ENCODE data around the gene TRPM8.

The TRPM8 gene

GRCh38 chr2:233990261-233990798, 73.2 kb downstream of the TRPM8 start:
- no peak for ATAC-seq
- TF ChIP-seq PPARA (CRISPR knock-in tag; IDR thresholded peaks at IDR 0.05; ENCODE audit: borderline replicate concordance) (no peak), TSHZ2 (CRISPR knock-in tag; IDR thresholded peaks at IDR 0.05) (no peak), ISL1 (CRISPR knock-in tag; IDR thresholded peaks at IDR 0.05) (no peak), GLIS3 (CRISPR knock-in tag; IDR thresholded peaks at IDR 0.05) (no peak), CREB5 (CRISPR knock-in tag; IDR thresholded peaks at IDR 0.05; ENCODE audit: low read depth) (no peak), PATZ1 (CRISPR knock-in tag; IDR thresholded peaks at IDR 0.05; ENCODE audit: borderline replicate concordance) (no peak), CSDC2 (CRISPR knock-in tag; IDR thresholded peaks at IDR 0.05) (no peak), ZFP3 (CRISPR knock-in tag; IDR thresholded peaks at IDR 0.05) (no peak), TOX (CRISPR knock-in tag; IDR thresholded peaks at IDR 0.05; ENCODE audit: borderline replicate concordance) (no peak), ZNF70 (CRISPR knock-in tag; IDR thresholded peaks at IDR 0.05) (no peak), TCF4 (CRISPR knock-in tag; IDR thresholded peaks at IDR 0.05; ENCODE audit: borderline replicate concordance) (no peak), BACH2 (CRISPR knock-in tag; IDR thresholded peaks at IDR 0.05; ENCODE audit: borderline replicate concordance) (no peak), ZNF8 (CRISPR knock-in tag; IDR thresholded peaks at IDR 0.05) (no peak), ESRRG (CRISPR knock-in tag; IDR thresholded peaks at IDR 0.05) (no peak)

- TF ChIP-seq ZNF70 (CRISPR knock-in tag; IDR thresholded peaks at IDR 0.05), result no peak
- TF ChIP-seq BACH2 (CRISPR knock-in tag; IDR thresholded peaks at IDR 0.05; ENCODE audit: borderline replicate concordance), result no peak
- TF ChIP-seq ISL1 (CRISPR knock-in tag; IDR thresholded peaks at IDR 0.05), result no peak
- no peak for TF ChIP-seq CSDC2 (CRISPR knock-in tag; IDR thresholded peaks at IDR 0.05)
- no peak for TF ChIP-seq TSHZ2 (CRISPR knock-in tag; IDR thresholded peaks at IDR 0.05)
- TF ChIP-seq ZNF8 (CRISPR knock-in tag; IDR thresholded peaks at IDR 0.05), result no peak
- TF ChIP-seq RARB (CRISPR knock-in tag; IDR thresholded peaks at IDR 0.05), result no peak
- TF ChIP-seq PATZ1 (CRISPR knock-in tag; IDR thresholded peaks at IDR 0.05; ENCODE audit: borderline replicate concordance), result no peak
- TF ChIP-seq OSR1 (CRISPR knock-in tag; IDR thresholded peaks at IDR 0.05), result no peak
- no peak for TF ChIP-seq ZFP30 (CRISPR knock-in tag; IDR thresholded peaks at IDR 0.05)
- no peak for TF ChIP-seq ZNF565 (CRISPR knock-in tag; conservative IDR thresholded peaks at IDR 0.05; ENCODE audit: low read depth)
- no peak for TF ChIP-seq ESRRG (CRISPR knock-in tag; IDR thresholded peaks at IDR 0.05)
- TF ChIP-seq PPARA (CRISPR knock-in tag; IDR thresholded peaks at IDR 0.05; ENCODE audit: borderline replicate concordance), result no peak
- TF ChIP-seq GLIS3 (CRISPR knock-in tag; IDR thresholded peaks at IDR 0.05), result no peak
- TF ChIP-seq ARNTL (CRISPR knock-in tag; IDR thresholded peaks at IDR 0.05; ENCODE audit: borderline replicate concordance, low read depth), result no peak
- TF ChIP-seq ZFP3 (CRISPR knock-in tag; IDR thresholded peaks at IDR 0.05), result no peak
- TF ChIP-seq CSRNP3 (CRISPR knock-in tag; IDR thresholded peaks at IDR 0.05), result no peak
- ATAC-seq, result no peak
Observed at GRCh38 chr2:233991196-233991595, 74.0 kb downstream of the TRPM8 start.
